Activated CD4-positive, alpha-beta T cell treated with anti-CD3 and anti-CD28 coated beads, Interleukin-2, amount 50 U/mL, for 1 hour (primary cell): ENCODE data around the gene HSDL1.
A peak's percentile ranks its signal among the peaks of the same experiment; 100 is the strongest.

Experiments used
- DNase-seq: peaks from one replicate; pipeline ENCODE4 v3.0.0-alpha.2; 2020

HSDL1 gene

GRCh38 chr16:84105301-84105815 is 39.6 kb downstream of the HSDL1 start:
- DNase-seq, result no peak

GRCh38 chr16:84104231-84104630 is 40.7 kb downstream of the HSDL1 start:
- DNase-seq, result no peak

- no peak for DNase-seq
These were observed 41.3 kb downstream of the HSDL1 start for GRCh38 chr16:84103678-84104077.

GRCh38 chr16:84098939-84099338 is 46.0 kb downstream of the HSDL1 start:
- DNase-seq, result no peak

GRCh38 chr16:84096447-84097005 is 48.5 kb downstream of the HSDL1 start:
- DNase-seq, result no peak

GRCh38 chr16:84095466-84095865 is 49.5 kb downstream of the HSDL1 start:
- DNase-seq, result no peak

GRCh38 chr16:84093879-84094270 is 51.1 kb downstream of the HSDL1 start:
- DNase-seq, result no peak

- DNase-seq, result no peak
These were observed 51.7 kb downstream of the HSDL1 start for GRCh38 chr16:84093120-84093878.

- no peak for DNase-seq
These were observed 53.5 kb downstream of the HSDL1 start for GRCh38 chr16:84091460-84091859.

- no peak for DNase-seq
These were observed 54.8 kb downstream of the HSDL1 start for GRCh38 chr16:84090211-84090610.

GRCh38 chr16:84088695-84089395 is 56.1 kb downstream of the HSDL1 start:
- peak; percentile 50 for DNase-seq

- no peak for DNase-seq
These were observed 57.4 kb downstream of the HSDL1 start for GRCh38 chr16:84087466-84088151.

- no peak for DNase-seq
These were observed 58.0 kb downstream of the HSDL1 start for GRCh38 chr16:84087001-84087400.

- no peak for DNase-seq
These were observed 58.6 kb downstream of the HSDL1 start for GRCh38 chr16:84086341-84086740.

GRCh38 chr16:84085773-84086172 is 59.2 kb downstream of the HSDL1 start:
- DNase-seq, result no peak

GRCh38 chr16:84085271-84085667 is 59.7 kb downstream of the HSDL1 start:
- DNase-seq, result no peak

GRCh38 chr16:84084570-84085270 is 60.3 kb downstream of the HSDL1 start:
- DNase-seq, result peak; percentile 67

GRCh38 chr16:84082835-84083569 is 62.0 kb downstream of the HSDL1 start:
- DNase-seq, result no peak

- no peak for DNase-seq
These were observed 62.9 kb downstream of the HSDL1 start for GRCh38 chr16:84082110-84082509.

- no peak for DNase-seq
These were observed 63.5 kb downstream of the HSDL1 start for GRCh38 chr16:84081446-84081989.

- no peak for DNase-seq
These were observed 64.2 kb downstream of the HSDL1 start for GRCh38 chr16:84080813-84081212.

GRCh38 chr16:84080378-84080777 is 64.6 kb downstream of the HSDL1 start:
- no peak for DNase-seq
